NCI-H2196 treated with DMSO at 0.1 percent for 48 hours (cell line): ENCODE data around the gene RABGEF1.
"Not testable (repeated sequence)": the region's sequence is repeated elsewhere in the genome, so short reads cannot be mapped to it uniquely, and the experiment has no call there.

Source experiments
- DNase-seq: peaks from one replicate; lab custom pipeline; 2025; ENCODE audit not compliant: unreplicated experiment; lab: John Stamatoyannopoulos, UW

The RABGEF1 gene

GRCh38 chr7:66845379-66846095 lies 105.0 kb downstream of the RABGEF1 start:
- DNase-seq: no peak

DNA sequence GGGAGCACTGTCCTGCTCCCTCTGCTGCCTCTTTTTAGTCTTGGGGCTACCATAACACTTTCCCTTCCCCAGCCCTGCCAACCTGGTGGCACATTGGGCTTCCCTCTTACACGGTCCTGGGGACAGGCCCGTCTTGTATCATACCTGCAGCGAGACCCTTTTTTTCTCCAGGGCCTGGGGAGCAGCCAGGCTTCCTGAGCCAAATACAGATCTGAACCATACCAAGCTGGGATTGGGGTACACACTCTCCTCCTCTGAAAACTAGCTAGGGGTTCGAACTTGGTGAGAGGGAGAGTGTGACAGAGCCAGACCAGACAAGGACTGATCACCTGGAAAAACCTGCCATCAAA lies 105.5 kb downstream of the RABGEF1 start:
- DNase-seq: not testable (repeated sequence)

DNA sequence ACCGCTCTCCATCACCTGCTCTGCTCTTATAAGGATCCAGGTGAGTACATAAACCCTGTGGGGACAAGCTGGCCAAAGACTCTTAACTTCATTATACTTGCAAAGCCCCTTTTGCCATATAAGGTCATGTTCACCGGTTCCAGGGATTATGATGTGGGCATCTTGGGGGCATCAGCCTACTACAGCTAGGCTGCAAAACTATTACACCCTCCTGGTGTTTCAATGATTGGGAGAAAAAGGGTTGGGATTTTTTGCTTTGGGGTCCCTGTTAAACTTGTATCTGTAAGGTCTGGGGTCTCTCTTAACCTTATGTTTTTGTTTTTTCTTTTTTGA lies 107.0 kb downstream of the RABGEF1 start:
- DNase-seq: not testable (repeated sequence)

DNA sequence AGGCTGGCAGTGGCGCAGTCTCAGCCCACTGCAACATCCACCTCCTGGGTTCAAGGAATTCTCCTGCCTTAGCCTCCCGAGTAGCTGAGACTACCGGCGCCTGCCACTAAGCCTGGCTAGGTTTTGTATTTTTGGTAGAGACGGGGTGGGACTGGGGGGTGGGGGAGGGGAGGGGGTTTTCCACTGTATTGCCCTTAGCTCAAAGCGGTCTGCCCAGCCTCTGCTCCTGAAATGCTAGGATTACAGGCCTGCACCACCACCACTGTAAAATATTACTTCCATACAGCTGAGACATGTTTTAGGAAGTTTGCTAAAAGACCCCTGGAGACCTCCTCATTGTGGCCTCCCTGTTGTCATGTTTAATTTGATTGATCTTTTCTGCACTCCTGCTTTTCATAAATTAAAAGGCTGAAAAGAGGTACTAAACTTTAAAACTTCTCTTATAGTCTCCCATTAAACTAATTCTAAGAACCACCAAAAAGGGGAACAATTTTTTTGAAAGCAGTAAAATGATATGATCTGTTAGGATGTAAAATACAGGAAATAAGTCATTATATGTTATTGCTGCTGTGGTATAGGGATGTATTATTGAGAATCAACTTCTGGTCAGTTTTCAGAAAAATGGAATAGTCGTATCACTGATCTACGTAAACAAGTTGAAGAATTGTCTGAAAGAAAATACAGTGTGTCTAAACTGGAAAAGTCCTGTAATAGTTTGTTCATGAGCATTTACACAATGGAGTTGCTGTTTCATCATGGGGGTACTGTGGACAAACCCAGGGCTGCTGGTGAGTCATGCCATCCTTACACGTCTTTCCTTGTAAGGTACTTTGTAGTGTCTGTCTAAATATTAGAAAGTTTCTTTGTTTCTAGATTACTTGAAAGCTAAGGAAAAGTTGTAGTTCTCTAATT lies 107.6 kb downstream of the RABGEF1 start:
- no peak for DNase-seq

DNA sequence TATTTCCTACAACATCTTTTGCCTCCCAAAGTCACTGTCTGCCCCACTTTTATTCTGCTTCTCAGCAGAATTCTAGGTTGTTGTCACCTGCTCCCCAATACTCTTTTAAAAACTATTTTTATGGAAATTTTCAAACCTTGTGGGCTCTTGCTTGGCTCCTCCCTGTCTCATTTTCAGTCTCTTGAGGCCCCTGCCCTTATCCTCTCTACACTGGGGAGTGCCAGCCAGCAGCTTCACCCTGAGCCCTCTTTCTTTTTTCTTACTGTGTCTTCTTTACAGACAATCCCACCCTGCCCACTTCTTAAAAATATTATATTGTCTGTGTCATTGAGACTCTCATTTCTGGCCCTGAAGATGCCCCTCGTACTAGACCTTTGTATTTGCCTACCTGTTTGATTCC lies 118.8 kb downstream of the RABGEF1 start:
- DNase-seq: no peak

DNA sequence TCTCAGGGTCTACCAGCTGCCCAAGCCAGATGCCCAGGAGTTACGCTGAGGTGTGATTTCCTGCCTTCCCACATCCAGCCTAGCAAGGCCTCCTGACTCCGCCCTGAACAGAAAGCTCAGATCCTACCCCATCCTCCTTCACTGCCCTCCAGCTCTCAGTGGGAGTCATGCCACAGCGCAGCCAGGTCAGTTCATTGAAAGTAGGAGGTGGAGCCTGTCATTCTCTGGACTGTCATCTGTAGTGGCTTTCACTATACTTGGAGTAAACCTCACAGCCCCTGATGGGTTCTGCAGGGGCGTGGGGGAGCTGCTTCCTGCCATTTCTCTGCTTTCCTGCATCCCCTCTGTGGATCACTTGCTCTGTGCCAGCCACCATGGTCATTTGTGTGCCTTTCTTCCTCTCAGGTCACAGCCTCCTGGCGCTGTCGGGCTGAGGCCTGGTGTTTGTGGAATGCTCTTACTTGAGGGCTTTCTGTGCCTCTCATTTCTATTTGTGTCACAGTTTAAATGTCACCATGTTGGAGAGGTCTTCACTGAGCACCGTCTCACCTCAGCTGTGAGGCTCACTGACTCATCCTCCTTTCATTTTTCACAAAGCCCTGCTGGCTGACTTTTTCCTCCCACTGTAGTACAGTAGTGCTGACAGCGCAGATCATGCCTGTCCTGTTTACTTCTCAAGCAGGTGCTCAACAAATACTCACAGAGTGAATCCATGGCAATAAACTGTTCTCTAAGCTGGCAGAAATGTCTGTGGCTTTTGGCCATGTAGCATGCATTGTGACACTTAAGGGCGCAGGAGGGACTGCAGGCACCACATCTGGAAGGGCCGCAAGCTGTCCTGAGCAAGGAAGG lies 119.5 kb downstream of the RABGEF1 start:
- DNase-seq: peak; percentile 44

DNA sequence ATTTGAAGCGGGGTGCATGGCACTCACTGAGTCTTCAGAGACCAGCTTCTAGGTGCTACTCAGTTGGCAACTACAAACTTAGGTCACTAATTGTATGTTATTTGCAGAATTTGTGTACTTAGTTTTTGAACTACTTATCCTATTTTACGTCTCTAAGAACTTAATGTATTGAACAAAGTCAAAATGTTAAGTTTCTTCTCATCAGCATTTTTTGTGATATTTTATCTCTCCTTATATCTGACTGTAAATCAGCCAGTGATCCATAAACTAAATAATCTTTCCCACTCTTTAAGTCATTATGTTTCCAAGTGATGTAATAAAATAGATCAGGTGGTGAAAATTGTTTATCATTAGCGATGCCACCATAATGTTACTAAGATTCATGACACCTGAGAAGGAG lies 120.2 kb downstream of the RABGEF1 start:
- no peak for DNase-seq
